Stimulated activated naive B cell treated with anti-CD40 and anti-IgM and Interleukin-4, amounts not matched to agents 10 μg/mL and 1 μg/mL and 100 μg/mL, for 72 hours (primary cell): ENCODE results near the gene GPATCH2.

ENCODE experiments used
- ATAC-seq, 2 donors: fragments of 150-1000 bp; cut with Tn5 transposase; replicated peaks; 2 replicates each; pipeline ENCODE4 v1.10.0; 2021; ENCODE audit warnings: moderate library complexity in 1 of 2
- DNase-seq: peaks from one replicate; pipeline ENCODE4 v3.0.0; 2021
- H3K27ac Mint-ChIP-seq: one replicate; pipeline ENCODE4 v1.8.0; 2022; ENCODE audit warnings: mild to moderate bottlenecking, mixed read lengths
- H3K27me3 Mint-ChIP-seq, 2 donors: one replicate each; pipeline ENCODE4 v1.8.0; 2022; ENCODE audit warnings: mixed read lengths in 2 of 2
- H3K36me3 Mint-ChIP-seq, 2 donors: one replicate each; pipeline ENCODE4 v1.8.0; 2022; ENCODE audit warnings: mixed read lengths in 2 of 2, mild to moderate bottlenecking in 1 of 2
- H3K4me1 Mint-ChIP-seq, 2 donors: one replicate each; pipeline ENCODE4 v1.8.0; 2022; ENCODE audit warnings: mixed read lengths in 2 of 2, mild to moderate bottlenecking in 1 of 2
- H3K4me3 Mint-ChIP-seq, 2 donors: one replicate each; pipeline ENCODE4 v1.8.0; 2022; ENCODE audit warnings: mild to moderate bottlenecking in 2 of 2, mixed read lengths in 2 of 2, moderate library complexity in 1 of 2
- H3K9me3 Mint-ChIP-seq, 2 donors: one replicate each; pipeline ENCODE4 v1.8.0; 2022; ENCODE audit warnings: mixed read lengths in 2 of 2, mild to moderate bottlenecking in 1 of 2

The GPATCH2 gene

GRCh38 chr1:217630711-217631591, at the start of gene GPATCH2, which contains the start of gene SPATA17:
TSS of gene GPATCH2 (minus strand) at chr1:217631090. CDS start at chr1:217630971, 119 bp downstream.
TSS of gene SPATA17 (plus strand) at chr1:217631344. CDS start at chr1:217631379, 35 bp downstream.
- peak within 1 kb of the TSS; percentile 100 for H3K27ac Mint-ChIP-seq
- peaks cover 8 to 18% of the 10 kb centered on the region in 2 donors for H3K4me1 Mint-ChIP-seq
- H3K36me3 Mint-ChIP-seq, result no peaks in the 10 kb centered on the region
- ATAC-seq (peak; percentile 95 to 96), DNase-seq (peak; percentile 73)
- peak within 1 kb of the TSS; percentile 92 to 97 for H3K4me3 Mint-ChIP-seq
- H3K9me3 Mint-ChIP-seq, result no peaks in the 10 kb centered on the region
- H3K27me3 Mint-ChIP-seq, result peaks cover 11 to 20% of the 10 kb centered on the region in 2 donors

GRCh38 chr1:217674028-217674729, 43.3 kb upstream of the GPATCH2 start:
- Mint-ChIP-seq H3K4me3 (no peak overlapping the region), H3K9me3 (no peaks in the 10 kb centered on the region), H3K36me3 (no peaks in the 10 kb centered on the region), H3K4me1 (peaks cover 0 to 5% of the 10 kb centered on the region in 2 donors), H3K27ac (no peak overlapping the region), H3K27me3 (peaks cover 5 to 6% of the 10 kb centered on the region in 2 donors)
- DNase-seq (no peak), ATAC-seq (no peak)

- Mint-ChIP-seq H3K9me3 (no peaks in the 10 kb centered on the region), H3K4me1 (peaks cover 0 to 5% of the 10 kb centered on the region in 2 donors), H3K27me3 (peaks cover 5 to 6% of the 10 kb centered on the region in 2 donors), H3K36me3 (no peaks in the 10 kb centered on the region), H3K27ac (no peak overlapping the region), H3K4me3 (no peak overlapping the region)
- ATAC-seq, result no peak
- no peak for DNase-seq
Measured at GRCh38 chr1:217673387-217673786, 42.5 kb upstream of the GPATCH2 start.

GRCh38 chr1:217668351-217668940, 37.6 kb upstream of the GPATCH2 start:
- H3K9me3 Mint-ChIP-seq, result no peaks in the 10 kb centered on the region
- H3K27ac Mint-ChIP-seq, result no peak overlapping the region
- H3K27me3 Mint-ChIP-seq, result peaks cover 5 to 12% of the 10 kb centered on the region in 2 donors
- ATAC-seq, result no peak
- H3K4me1 Mint-ChIP-seq, result peaks cover 0 to 2% of the 10 kb centered on the region in 2 donors
- H3K4me3 Mint-ChIP-seq, result no peak overlapping the region
- H3K36me3 Mint-ChIP-seq, result no peaks in the 10 kb centered on the region
- DNase-seq, result no peak

- peaks cover 0 to 13% of the 10 kb centered on the region in 2 donors for H3K27me3 Mint-ChIP-seq
- no peaks in the 10 kb centered on the region for H3K4me1 Mint-ChIP-seq
- H3K4me3 Mint-ChIP-seq, result no peak overlapping the region
- ATAC-seq, result no peak
- DNase-seq, result no peak
- no peak overlapping the region for H3K27ac Mint-ChIP-seq
- H3K9me3 Mint-ChIP-seq, result peaks cover 0 to 3% of the 10 kb centered on the region in 2 donors
- H3K36me3 Mint-ChIP-seq, result no peaks in the 10 kb centered on the region
Measured at GRCh38 chr1:217661407-217661806, 30.5 kb upstream of the GPATCH2 start.

- no peak overlapping the region for H3K27ac Mint-ChIP-seq
- H3K36me3 Mint-ChIP-seq, result no peaks in the 10 kb centered on the region
- no peak for DNase-seq
- H3K4me3 Mint-ChIP-seq, result no peak overlapping the region
- peak in 1 of 2 donors; percentile 34 for ATAC-seq
- H3K27me3 Mint-ChIP-seq, result peaks cover 0 to 13% of the 10 kb centered on the region in 2 donors
- H3K9me3 Mint-ChIP-seq, result peaks cover 0 to 3% of the 10 kb centered on the region in 2 donors
- no peaks in the 10 kb centered on the region for H3K4me1 Mint-ChIP-seq
Measured at GRCh38 chr1:217660353-217661062, 29.6 kb upstream of the GPATCH2 start.

- no peaks in the 10 kb centered on the region for H3K4me1 Mint-ChIP-seq
- no peak overlapping the region for H3K27ac Mint-ChIP-seq
- no peak overlapping the region for H3K4me3 Mint-ChIP-seq
- DNase-seq (no peak), ATAC-seq (no peak)
- no peaks in the 10 kb centered on the region for H3K36me3 Mint-ChIP-seq
- no peaks in the 10 kb centered on the region for H3K9me3 Mint-ChIP-seq
- peaks cover 8 to 12% of the 10 kb centered on the region in 2 donors for H3K27me3 Mint-ChIP-seq
Measured at GRCh38 chr1:217650674-217651073, 19.8 kb upstream of the GPATCH2 start.

- Mint-ChIP-seq H3K4me1 (no peaks in the 10 kb centered on the region), H3K27me3 (peaks cover 9 to 18% of the 10 kb centered on the region in 2 donors), H3K36me3 (no peaks in the 10 kb centered on the region), H3K4me3 (no peak overlapping the region), H3K27ac (no peak overlapping the region), H3K9me3 (no peaks in the 10 kb centered on the region)
- no peak for DNase-seq
- ATAC-seq, result no peak
Measured at GRCh38 chr1:217647791-217648190, 16.9 kb upstream of the GPATCH2 start.

- H3K4me1 Mint-ChIP-seq, result no peaks in the 10 kb centered on the region
- no peak overlapping the region for H3K4me3 Mint-ChIP-seq
- H3K36me3 Mint-ChIP-seq, result no peaks in the 10 kb centered on the region
- no peak overlapping the region for H3K27ac Mint-ChIP-seq
- ATAC-seq (no peak), DNase-seq (no peak)
- H3K27me3 Mint-ChIP-seq, result peaks cover 23 to 41% of the 10 kb centered on the region in 2 donors
- H3K9me3 Mint-ChIP-seq, result peaks cover 0 to 2% of the 10 kb centered on the region in 2 donors
Measured at GRCh38 chr1:217642455-217642854, 11.6 kb upstream of the GPATCH2 start.

GRCh38 chr1:217627431-217627830, 3.5 kb downstream of the GPATCH2 start:
- H3K4me1 Mint-ChIP-seq, result peaks cover 12 to 22% of the 10 kb centered on the region in 2 donors
- H3K36me3 Mint-ChIP-seq, result peaks cover 0 to 4% of the 10 kb centered on the region in 2 donors
- no peak overlapping the region for H3K27ac Mint-ChIP-seq
- no peak for ATAC-seq
- DNase-seq, result no peak
- H3K4me3 Mint-ChIP-seq, result no peak overlapping the region
- H3K27me3 Mint-ChIP-seq, result no peaks in the 10 kb centered on the region
- no peaks in the 10 kb centered on the region for H3K9me3 Mint-ChIP-seq

- no peaks in the 10 kb centered on the region for H3K9me3 Mint-ChIP-seq
- no peak overlapping the region for H3K4me3 Mint-ChIP-seq
- peaks cover 13 to 26% of the 10 kb centered on the region in 2 donors for H3K4me1 Mint-ChIP-seq
- H3K27ac Mint-ChIP-seq, result no peak overlapping the region
- no peak for ATAC-seq
- no peak for DNase-seq
- no peaks in the 10 kb centered on the region for H3K27me3 Mint-ChIP-seq
- peaks cover 0 to 4% of the 10 kb centered on the region in 2 donors for H3K36me3 Mint-ChIP-seq
Measured at GRCh38 chr1:217626321-217626720, 4.6 kb downstream of the GPATCH2 start.

GRCh38 chr1:217622042-217622441, 8.8 kb downstream of the GPATCH2 start:
- Mint-ChIP-seq H3K27ac (no peak overlapping the region), H3K36me3 (peaks cover 19 to 27% of the 10 kb centered on the region in 2 donors), H3K4me1 (peaks cover 14 to 25% of the 10 kb centered on the region in 2 donors), H3K9me3 (no peaks in the 10 kb centered on the region), H3K4me3 (no peak overlapping the region), H3K27me3 (no peaks in the 10 kb centered on the region)
- DNase-seq, result no peak
- ATAC-seq, result peak; percentile 48 to 52

GRCh38 chr1:217620814-217621213, 10.1 kb downstream of the GPATCH2 start:
- Mint-ChIP-seq H3K4me3 (peak overlapping the region in 1 of 2 donors; percentile 23), H3K9me3 (no peaks in the 10 kb centered on the region), H3K27me3 (no peaks in the 10 kb centered on the region), H3K27ac (no peak overlapping the region), H3K4me1 (peaks cover 15 to 25% of the 10 kb centered on the region in 2 donors), H3K36me3 (peaks cover 25 to 36% of the 10 kb centered on the region in 2 donors)
- DNase-seq (no peak), ATAC-seq (peak; percentile 99 to 100)

- ATAC-seq (no peak), DNase-seq (no peak)
- no peak overlapping the region for H3K27ac Mint-ChIP-seq
- no peak overlapping the region for H3K4me3 Mint-ChIP-seq
- H3K36me3 Mint-ChIP-seq, result peaks cover 25 to 32% of the 10 kb centered on the region in 2 donors
- no peaks in the 10 kb centered on the region for H3K27me3 Mint-ChIP-seq
- H3K4me1 Mint-ChIP-seq, result peaks cover 11 to 20% of the 10 kb centered on the region in 2 donors
- no peaks in the 10 kb centered on the region for H3K9me3 Mint-ChIP-seq
Measured at GRCh38 chr1:217617126-217617525, 13.8 kb downstream of the GPATCH2 start.
